HepG2 (cell line): ENCODE results near the gene FAM228B. TPM values are rescaled to one million over a fixed set of nuclear protein-coding genes. Genes with fewer than 3 reads are reported as not detected.

Experiments used
- ATF4 ChIP-seq, 2 experiments: fragments of 450-650 bp in 1 of 2; sonication (generic) in 1 of 2; formaldehyde crosslinking; IDR thresholded peaks; 2 replicates each; pipeline versions ENCODE4 v1.5.0 to v1.8.0; 2020 to 2022; ENCODE audit warnings: mild to moderate bottlenecking in 1 of 2, missing genetic modification reagents in 1 of 2
- RCOR2 ChIP-seq: IDR thresholded peaks from 2 replicates; pipeline ENCODE4 v1.6.1; 2016; ENCODE audit warnings: missing biosample characterization, missing genetic modification reagents
- polyA plus RNA-seq, 8 experiments: library from polyadenylated mRNA; depleted of rRNA in 3 of 8; stranded (reverse) in 7 of 8; unstranded in 1 of 8; fragments of >200 nt; fragmentation: Illumina TruSeq in 4 of 8; extraction: Trizol in 4 of 8; gene quantifications; 2 replicates each; pipeline versions ENCODE4 v1.2.1 to v1.2.3, GENCODE V29; 2011 to 2016; ENCODE audit warnings: low read depth in 4 of 8, missing spikeins in 1 of 8, mixed read lengths in 1 of 8; ENCODE audit not compliant: insufficient read depth in 1 of 8
- total RNA-seq, 5 experiments: library from RNA; depleted of rRNA; stranded (reverse); fragments of >200 nt; fragmentation: Illumina TruSeq; extraction: Trizol; gene quantifications; 2 replicates each; pipeline ENCODE4 v1.2.3, GENCODE V29; 2016; ENCODE audit warnings: low read depth in 1 of 5
- TF ChIP-seq, protein P1 (sequence below): sonication (generic); formaldehyde crosslinking; IDR thresholded peaks from 2 replicates; pipeline ENCODE4 v1.4.0; 2020; ENCODE audit warnings: missing genetic modification reagents
- TF ChIP-seq, protein P2 (sequence below): IDR thresholded peaks from 2 replicates; pipeline ENCODE4 v1.4.0; 2020; ENCODE audit warnings: mild to moderate bottlenecking, missing genetic modification reagents

Gene FAM228B
- total and polyA plus RNA-seq, 2 of the 13 experiments (the other 11 are each of a cell fraction or from before 2014, with no cell fraction given) = 0.79 to 1.1 TPM

GRCh38 chr2:24115057-24115456 lies 8.2 kb upstream of the FAM228B start (continued):
- TF ChIP-seq, protein P1, sequence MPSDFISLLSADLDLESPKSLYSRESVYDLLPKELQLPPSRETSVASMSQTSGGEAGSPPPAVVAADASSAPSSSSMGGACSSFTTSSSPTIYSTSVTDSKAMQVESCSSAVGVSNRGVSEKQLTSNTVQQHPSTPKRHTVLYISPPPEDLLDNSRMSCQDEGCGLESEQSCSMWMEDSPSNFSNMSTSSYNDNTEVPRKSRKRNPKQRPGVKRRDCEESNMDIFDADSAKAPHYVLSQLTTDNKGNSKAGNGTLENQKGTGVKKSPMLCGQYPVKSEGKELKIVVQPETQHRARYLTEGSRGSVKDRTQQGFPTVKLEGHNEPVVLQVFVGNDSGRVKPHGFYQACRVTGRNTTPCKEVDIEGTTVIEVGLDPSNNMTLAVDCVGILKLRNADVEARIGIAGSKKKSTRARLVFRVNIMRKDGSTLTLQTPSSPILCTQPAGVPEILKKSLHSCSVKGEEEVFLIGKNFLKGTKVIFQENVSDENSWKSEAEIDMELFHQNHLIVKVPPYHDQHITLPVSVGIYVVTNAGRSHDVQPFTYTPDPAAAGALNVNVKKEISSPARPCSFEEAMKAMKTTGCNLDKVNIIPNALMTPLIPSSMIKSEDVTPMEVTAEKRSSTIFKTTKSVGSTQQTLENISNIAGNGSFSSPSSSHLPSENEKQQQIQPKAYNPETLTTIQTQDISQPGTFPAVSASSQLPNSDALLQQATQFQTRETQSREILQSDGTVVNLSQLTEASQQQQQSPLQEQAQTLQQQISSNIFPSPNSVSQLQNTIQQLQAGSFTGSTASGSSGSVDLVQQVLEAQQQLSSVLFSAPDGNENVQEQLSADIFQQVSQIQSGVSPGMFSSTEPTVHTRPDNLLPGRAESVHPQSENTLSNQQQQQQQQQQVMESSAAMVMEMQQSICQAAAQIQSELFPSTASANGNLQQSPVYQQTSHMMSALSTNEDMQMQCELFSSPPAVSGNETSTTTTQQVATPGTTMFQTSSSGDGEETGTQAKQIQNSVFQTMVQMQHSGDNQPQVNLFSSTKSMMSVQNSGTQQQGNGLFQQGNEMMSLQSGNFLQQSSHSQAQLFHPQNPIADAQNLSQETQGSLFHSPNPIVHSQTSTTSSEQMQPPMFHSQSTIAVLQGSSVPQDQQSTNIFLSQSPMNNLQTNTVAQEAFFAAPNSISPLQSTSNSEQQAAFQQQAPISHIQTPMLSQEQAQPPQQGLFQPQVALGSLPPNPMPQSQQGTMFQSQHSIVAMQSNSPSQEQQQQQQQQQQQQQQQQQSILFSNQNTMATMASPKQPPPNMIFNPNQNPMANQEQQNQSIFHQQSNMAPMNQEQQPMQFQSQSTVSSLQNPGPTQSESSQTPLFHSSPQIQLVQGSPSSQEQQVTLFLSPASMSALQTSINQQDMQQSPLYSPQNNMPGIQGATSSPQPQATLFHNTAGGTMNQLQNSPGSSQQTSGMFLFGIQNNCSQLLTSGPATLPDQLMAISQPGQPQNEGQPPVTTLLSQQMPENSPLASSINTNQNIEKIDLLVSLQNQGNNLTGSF = no peak
- TF ChIP-seq ATF4 (CRISPR knock-in tag; IDR thresholded peaks at IDR 0.05) = no peak
- no peak for TF ChIP-seq RCOR2 (CRISPR knock-in tag)
- TF ChIP-seq, protein P2, sequence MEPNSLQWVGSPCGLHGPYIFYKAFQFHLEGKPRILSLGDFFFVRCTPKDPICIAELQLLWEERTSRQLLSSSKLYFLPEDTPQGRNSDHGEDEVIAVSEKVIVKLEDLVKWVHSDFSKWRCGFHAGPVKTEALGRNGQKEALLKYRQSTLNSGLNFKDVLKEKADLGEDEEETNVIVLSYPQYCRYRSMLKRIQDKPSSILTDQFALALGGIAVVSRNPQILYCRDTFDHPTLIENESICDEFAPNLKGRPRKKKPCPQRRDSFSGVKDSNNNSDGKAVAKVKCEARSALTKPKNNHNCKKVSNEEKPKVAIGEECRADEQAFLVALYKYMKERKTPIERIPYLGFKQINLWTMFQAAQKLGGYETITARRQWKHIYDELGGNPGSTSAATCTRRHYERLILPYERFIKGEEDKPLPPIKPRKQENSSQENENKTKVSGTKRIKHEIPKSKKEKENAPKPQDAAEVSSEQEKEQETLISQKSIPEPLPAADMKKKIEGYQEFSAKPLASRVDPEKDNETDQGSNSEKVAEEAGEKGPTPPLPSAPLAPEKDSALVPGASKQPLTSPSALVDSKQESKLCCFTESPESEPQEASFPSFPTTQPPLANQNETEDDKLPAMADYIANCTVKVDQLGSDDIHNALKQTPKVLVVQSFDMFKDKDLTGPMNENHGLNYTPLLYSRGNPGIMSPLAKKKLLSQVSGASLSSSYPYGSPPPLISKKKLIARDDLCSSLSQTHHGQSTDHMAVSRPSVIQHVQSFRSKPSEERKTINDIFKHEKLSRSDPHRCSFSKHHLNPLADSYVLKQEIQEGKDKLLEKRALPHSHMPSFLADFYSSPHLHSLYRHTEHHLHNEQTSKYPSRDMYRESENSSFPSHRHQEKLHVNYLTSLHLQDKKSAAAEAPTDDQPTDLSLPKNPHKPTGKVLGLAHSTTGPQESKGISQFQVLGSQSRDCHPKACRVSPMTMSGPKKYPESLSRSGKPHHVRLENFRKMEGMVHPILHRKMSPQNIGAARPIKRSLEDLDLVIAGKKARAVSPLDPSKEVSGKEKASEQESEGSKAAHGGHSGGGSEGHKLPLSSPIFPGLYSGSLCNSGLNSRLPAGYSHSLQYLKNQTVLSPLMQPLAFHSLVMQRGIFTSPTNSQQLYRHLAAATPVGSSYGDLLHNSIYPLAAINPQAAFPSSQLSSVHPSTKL (CRISPR knock-in tag) = no peak
